Measurements from ENCODE around the gene GATA6. TPM values are rescaled to one million over a fixed set of nuclear protein-coding genes. Genes with fewer than 3 reads are reported as not detected.
A peak's percentile ranks its signal among the peaks of the same experiment; 100 is the strongest.
"Not testable (repeated sequence)": the region's sequence is repeated elsewhere in the genome, so short reads cannot be mapped to it uniquely, and the experiment has no call there.

Gene GATA6
- total RNA-seq, 1 donor = 5.2 TPM

DNA sequence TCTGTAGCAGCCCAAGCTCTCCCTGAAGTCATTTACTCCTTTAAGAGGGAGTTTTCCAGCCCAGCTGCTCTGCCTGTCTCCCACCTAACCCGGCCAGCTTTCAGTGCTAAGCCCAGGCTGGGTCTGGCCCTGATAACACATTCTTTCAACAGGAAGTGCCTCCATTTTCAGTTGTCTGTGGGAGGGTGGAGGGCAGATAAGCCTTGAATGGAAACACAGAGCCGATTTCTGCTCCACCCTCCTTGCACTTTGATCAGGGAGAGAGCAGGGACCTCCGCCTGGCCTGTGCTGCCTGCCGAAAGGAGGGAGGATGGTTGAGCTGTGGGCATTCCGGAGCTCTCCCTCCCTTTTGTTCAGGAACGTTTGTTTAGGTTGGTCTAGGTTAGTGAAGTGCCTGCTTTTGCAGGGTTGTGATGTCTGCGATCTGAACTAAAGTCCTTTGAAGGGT lies 24.8 kb downstream of the GATA6 start:
- no peak overlapping the region for H3K4me3 ChIP-seq (ENCODE audit: low read depth, low read length)
- TF ChIP-seq, protein P1, sequence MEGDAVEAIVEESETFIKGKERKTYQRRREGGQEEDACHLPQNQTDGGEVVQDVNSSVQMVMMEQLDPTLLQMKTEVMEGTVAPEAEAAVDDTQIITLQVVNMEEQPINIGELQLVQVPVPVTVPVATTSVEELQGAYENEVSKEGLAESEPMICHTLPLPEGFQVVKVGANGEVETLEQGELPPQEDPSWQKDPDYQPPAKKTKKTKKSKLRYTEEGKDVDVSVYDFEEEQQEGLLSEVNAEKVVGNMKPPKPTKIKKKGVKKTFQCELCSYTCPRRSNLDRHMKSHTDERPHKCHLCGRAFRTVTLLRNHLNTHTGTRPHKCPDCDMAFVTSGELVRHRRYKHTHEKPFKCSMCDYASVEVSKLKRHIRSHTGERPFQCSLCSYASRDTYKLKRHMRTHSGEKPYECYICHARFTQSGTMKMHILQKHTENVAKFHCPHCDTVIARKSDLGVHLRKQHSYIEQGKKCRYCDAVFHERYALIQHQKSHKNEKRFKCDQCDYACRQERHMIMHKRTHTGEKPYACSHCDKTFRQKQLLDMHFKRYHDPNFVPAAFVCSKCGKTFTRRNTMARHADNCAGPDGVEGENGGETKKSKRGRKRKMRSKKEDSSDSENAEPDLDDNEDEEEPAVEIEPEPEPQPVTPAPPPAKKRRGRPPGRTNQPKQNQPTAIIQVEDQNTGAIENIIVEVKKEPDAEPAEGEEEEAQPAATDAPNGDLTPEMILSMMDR (IDR thresholded peaks at IDR 0.05; ENCODE audit: insufficient read depth, low read depth, low read length) = no peak
- DNase-seq (ENCODE audit: low read depth) = peak; percentile 65

DNA sequence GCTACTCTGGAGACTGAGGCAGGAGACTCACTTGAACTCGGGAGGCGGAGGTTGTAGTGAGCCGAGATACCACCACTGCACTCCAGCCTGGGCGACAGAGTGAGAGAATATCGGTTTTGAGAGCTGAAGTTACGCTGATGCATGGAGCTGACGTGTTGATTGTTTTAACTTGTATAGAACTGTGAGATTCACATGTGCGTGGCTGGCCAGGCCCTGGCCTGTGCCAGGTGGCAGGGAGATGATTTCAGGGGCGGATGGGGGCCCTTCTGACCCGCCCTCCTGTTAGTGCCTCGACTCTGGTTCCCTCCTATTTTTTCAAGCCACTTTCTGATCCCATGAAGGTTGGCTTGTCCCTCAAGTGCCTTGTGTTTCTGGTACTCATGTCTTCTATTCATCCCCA lies 25.7 kb downstream of the GATA6 start:
- TF ChIP-seq, protein P1 (IDR thresholded peaks at IDR 0.05; ENCODE audit: insufficient read depth, low read depth, low read length) = no peak
- H3K4me3 ChIP-seq (ENCODE audit: low read depth, low read length) = no peak overlapping the region
- no peak for DNase-seq (ENCODE audit: low read depth)

DNA sequence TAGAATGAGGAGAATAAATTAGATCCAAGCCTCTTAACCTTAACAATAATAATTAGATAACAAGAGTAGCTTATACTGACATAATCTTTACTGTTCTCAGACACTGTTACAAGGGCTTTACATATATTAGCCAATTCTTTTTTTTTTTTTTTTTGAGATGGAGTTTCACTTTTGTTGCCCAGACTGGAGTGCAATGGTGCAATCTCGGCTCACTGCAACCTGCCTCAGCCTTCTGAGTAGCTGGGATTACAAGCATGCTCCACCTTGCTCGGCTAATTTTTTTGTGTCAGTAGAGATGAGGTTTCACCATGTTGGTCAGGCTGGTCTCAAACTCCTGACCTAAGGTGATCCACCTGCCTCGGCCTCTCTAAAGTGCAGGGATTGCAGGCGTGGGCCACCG lies 27.6 kb downstream of the GATA6 start:
- peak; percentile 32 for DNase-seq (ENCODE audit: low read depth)
- not testable (repeated sequence) for H3K4me3 ChIP-seq (ENCODE audit: low read depth, low read length)

DNA sequence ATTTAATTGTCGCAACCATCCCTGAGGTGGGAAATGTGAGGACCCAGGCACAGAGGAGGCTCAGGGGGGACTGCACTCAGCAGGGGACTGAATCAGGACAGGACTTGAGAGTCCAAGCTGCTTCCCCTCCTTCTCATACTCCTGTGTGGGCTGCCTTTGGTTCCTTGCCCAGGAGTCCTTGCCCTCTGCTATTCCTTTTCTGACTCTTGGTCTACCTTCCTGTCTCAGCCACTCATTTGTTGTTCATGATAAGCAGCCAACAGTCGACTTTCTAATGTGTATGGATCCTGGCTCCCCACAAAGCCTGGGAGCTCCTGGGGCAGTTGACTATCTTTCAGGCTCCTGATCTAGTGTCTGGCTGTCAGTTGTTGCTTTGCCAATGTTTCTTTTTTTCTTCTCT lies 28.3 kb downstream of the GATA6 start:
- DNase-seq (ENCODE audit: low read depth) = no peak
- TF ChIP-seq, protein P1 (IDR thresholded peaks at IDR 0.05; ENCODE audit: insufficient read depth, low read depth, low read length) = no peak
- no peak overlapping the region for H3K4me3 ChIP-seq (ENCODE audit: low read depth, low read length)

DNA sequence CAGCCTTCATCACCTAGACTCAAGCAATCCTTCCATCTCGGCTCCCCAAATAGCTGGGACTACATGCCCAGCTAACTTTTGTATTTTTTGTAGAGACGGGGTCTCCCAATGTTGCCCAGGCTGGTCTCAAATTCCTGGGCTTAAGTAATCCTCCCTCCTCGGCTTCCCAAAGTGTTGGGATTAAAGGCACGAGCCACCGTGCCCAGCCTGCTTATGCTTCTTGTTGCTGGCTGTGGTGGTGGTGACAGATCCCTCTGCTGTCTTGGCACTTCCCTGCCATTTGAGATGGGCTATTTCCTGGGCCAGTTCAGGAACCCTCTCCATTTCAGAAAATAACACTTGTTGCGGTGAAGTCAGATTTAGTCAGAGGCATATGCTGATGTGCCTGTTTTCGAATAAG lies 28.8 kb downstream of the GATA6 start:
- TF ChIP-seq, protein P1 (IDR thresholded peaks at IDR 0.05; ENCODE audit: insufficient read depth, low read depth, low read length) = no peak
- DNase-seq (ENCODE audit: low read depth) = no peak
- H3K4me3 ChIP-seq (ENCODE audit: low read depth, low read length) = no peak overlapping the region

DNA sequence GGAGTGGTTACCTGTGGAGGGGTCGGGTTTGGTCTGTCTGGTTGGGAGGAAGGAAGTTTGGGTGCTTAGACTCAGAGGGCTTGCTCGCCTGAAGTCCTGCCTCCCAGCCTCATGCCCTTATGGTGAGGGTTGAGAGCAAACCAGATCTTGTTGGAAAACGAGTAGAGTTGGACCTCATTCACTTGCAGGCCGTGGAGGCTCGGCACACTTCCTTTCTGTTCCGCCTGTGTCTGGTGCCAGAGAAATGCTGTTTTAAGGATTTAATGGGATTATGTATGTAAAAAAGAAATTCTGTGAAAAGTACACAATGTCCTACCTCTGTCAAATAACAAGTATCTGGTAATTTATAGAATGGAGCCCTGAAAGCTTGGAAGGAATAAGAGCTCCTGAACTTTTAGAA lies 29.6 kb downstream of the GATA6 start:
- no peak overlapping the region for H3K4me3 ChIP-seq (ENCODE audit: low read depth, low read length)
- TF ChIP-seq, protein P1 (IDR thresholded peaks at IDR 0.05; ENCODE audit: insufficient read depth, low read depth, low read length) = no peak
- DNase-seq (ENCODE audit: low read depth) = peak; percentile 59

DNA sequence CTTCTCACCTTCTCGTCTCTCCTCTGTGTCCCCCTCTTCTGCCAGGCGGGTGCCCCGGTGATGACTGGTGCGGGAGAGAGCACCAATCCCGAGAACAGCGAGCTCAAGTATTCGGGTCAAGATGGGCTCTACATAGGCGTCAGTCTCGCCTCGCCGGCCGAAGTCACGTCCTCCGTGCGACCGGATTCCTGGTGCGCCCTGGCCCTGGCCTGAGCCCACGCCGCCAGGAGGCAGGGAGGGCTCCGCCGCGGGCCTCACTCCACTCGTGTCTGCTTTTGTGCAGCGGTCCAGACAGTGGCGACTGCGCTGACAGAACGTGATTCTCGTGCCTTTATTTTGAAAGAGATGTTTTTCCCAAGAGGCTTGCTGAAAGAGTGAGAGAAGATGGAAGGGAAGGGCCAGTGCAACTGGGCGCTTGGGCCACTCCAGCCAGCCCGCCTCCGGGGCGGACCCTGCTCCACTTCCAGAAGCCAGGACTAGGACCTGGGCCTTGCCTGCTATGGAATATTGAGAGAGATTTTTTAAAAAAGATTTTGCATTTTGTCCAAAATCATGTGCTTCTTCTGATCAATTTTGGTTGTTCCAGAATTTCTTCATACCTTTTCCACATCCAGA lies 31.3 kb downstream of the GATA6 start:
- H3K4me3 ChIP-seq (ENCODE audit: low read depth, low read length) = no peak overlapping the region
- DNase-seq (ENCODE audit: low read depth) = no peak
- TF ChIP-seq, protein P1 (IDR thresholded peaks at IDR 0.05; ENCODE audit: insufficient read depth, low read depth, low read length) = no peak

Measured in fibroblast of villous mesenchyme (primary cell).